Measurements from ENCODE around the gene FGF11.

FGF11 gene

DNA sequence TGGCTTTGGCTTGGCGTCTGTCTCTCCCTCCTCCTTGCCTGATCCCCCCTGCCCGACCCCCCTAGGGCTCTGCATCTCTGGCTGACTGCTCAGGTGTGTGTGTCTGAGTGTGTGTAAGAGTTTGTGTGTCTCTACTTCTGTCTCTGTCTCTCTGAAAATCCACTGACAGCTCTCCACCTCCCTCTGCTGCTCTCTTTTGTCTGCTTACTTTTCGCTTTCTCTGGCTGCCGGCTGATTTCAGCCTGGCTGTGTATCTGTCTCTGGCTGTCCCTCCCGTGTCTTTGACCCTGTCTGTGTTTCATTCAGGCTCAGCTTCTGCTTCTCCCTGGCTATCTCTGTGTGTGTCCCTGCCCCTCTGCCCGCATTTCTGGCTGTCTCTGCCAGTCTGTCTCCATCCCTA lies 23.0 kb upstream of the FGF11 start:
- H2AFZ ChIP-seq (ENCODE audit: low read depth, low read length, severe bottlenecking) = no peak overlapping the region
- no peak overlapping the region for H3K9ac ChIP-seq (ENCODE audit: low read length)
- TF ChIP-seq EZH2phosphoT487 (conservative IDR thresholded peaks at IDR 0.05; ENCODE audit: low read length) = no peak
- TF ChIP-seq, protein P1, sequence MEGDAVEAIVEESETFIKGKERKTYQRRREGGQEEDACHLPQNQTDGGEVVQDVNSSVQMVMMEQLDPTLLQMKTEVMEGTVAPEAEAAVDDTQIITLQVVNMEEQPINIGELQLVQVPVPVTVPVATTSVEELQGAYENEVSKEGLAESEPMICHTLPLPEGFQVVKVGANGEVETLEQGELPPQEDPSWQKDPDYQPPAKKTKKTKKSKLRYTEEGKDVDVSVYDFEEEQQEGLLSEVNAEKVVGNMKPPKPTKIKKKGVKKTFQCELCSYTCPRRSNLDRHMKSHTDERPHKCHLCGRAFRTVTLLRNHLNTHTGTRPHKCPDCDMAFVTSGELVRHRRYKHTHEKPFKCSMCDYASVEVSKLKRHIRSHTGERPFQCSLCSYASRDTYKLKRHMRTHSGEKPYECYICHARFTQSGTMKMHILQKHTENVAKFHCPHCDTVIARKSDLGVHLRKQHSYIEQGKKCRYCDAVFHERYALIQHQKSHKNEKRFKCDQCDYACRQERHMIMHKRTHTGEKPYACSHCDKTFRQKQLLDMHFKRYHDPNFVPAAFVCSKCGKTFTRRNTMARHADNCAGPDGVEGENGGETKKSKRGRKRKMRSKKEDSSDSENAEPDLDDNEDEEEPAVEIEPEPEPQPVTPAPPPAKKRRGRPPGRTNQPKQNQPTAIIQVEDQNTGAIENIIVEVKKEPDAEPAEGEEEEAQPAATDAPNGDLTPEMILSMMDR (IDR thresholded peaks at IDR 0.05; ENCODE audit: insufficient read depth, low read length, poor library complexity, severe bottlenecking) = no peak
- H3F3A ChIP-seq (ENCODE audit: insufficient read depth) = no peaks in the 10 kb centered on the region
- H3K27me3 ChIP-seq (ENCODE audit: low read length) = no peaks in the 10 kb centered on the region
- H4K20me1 ChIP-seq (ENCODE audit: low read depth, low read length) = no peaks in the 10 kb centered on the region
- no peaks in the 10 kb centered on the region for H3K9me3 ChIP-seq (ENCODE audit: insufficient read depth, low read length)
- no peak overlapping the region for H3K4me3 ChIP-seq (ENCODE audit: insufficient read depth, low read length, poor library complexity, severe bottlenecking)
- no peaks in the 10 kb centered on the region for H3K36me3 ChIP-seq (ENCODE audit: low read length)
- H3K9me2 ChIP-seq (replicated peaks; ENCODE audit: insufficient read depth, low read length) = no peaks in the 10 kb centered on the region
- no peak overlapping the region for H3K27ac ChIP-seq (ENCODE audit: low read depth, low read length)
- H3K4me2 ChIP-seq (ENCODE audit: low read depth, low read length, poor library complexity, severe bottlenecking) = no peak overlapping the region
- H3K79me2 ChIP-seq (ENCODE audit: insufficient read depth, low read length) = no peaks in the 10 kb centered on the region

DNA sequence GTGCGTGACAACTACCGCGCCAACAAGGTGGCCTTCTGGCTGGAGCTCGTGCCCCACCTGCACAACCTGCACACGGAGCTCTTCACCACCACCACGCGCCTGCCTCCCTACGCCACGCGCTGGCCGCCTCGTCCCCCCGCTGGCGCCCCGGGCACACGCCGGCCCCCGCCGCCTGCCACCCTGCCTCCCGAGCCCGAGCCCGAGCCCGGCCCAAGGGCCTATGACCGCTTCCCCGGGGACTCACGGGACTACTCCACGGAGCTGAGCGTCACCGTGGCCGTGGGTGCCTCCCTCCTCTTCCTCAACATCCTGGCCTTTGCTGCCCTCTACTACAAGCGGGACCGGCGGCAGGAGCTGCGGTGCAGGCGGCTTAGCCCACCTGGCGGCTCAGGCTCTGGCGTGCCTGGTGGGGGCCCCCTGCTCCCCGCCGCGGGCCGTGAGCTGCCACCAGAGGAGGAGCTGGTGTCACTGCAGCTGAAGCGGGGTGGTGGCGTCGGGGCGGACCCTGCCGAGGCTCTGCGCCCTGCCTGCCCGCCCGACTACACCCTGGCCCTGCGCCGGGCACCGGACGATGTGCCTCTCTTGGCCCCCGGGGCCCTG lies 22.2 kb upstream of the FGF11 start:
- no peak overlapping the region for H3K9ac ChIP-seq (ENCODE audit: low read length)
- H3K4me3 ChIP-seq (ENCODE audit: insufficient read depth, low read length, poor library complexity, severe bottlenecking) = no peak overlapping the region
- no peaks in the 10 kb centered on the region for H3F3A ChIP-seq (ENCODE audit: insufficient read depth)
- no peak for TF ChIP-seq EZH2phosphoT487 (conservative IDR thresholded peaks at IDR 0.05; ENCODE audit: low read length)
- TF ChIP-seq, protein P1 (IDR thresholded peaks at IDR 0.05; ENCODE audit: insufficient read depth, low read length, poor library complexity, severe bottlenecking) = no peak
- no peaks in the 10 kb centered on the region for H3K9me2 ChIP-seq (replicated peaks; ENCODE audit: insufficient read depth, low read length)
- H4K20me1 ChIP-seq (ENCODE audit: low read depth, low read length) = no peaks in the 10 kb centered on the region
- no peaks in the 10 kb centered on the region for H3K9me3 ChIP-seq (ENCODE audit: insufficient read depth, low read length)
- H3K27me3 ChIP-seq (ENCODE audit: low read length) = no peaks in the 10 kb centered on the region
- no peaks in the 10 kb centered on the region for H3K36me3 ChIP-seq (ENCODE audit: low read length)
- no peak overlapping the region for H2AFZ ChIP-seq (ENCODE audit: low read depth, low read length, severe bottlenecking)
- H3K27ac ChIP-seq (ENCODE audit: low read depth, low read length) = no peak overlapping the region
- no peak overlapping the region for H3K4me2 ChIP-seq (ENCODE audit: low read depth, low read length, poor library complexity, severe bottlenecking)
- no peaks in the 10 kb centered on the region for H3K79me2 ChIP-seq (ENCODE audit: insufficient read depth, low read length)

DNA sequence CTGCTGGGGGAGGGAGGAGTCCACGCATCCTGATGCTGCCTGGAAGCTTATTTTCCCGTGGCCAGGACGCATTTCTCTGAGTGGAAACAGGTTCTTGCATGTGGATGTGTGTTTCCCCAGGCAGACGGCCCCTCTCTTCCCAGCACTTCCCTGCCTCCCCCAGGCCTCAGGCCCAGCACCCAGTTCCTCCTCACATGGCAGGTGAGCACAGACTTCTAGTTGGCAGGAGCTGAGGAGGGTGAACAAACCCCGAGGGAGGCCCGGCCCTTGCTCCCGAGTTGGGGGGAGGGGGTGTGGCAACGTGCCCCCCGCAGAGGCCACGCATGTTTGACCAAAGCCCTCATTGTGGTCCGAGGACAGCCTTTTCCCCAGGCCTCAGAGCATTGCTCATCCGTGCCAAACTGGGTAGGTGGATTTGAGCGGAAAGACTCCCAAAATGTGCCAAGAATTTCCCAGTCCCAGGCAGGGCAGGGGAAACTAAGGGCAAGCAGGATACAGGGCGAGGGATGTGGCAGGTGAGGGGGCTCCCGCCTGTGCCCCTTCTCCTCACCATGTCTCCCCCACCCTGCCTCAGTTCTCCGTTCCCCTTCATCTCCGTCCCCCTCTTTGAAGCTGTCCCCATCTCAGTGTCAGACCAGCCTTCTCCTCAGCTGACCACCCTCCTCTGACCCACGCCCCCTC lies 20.7 kb upstream of the FGF11 start:
- H2AFZ ChIP-seq (ENCODE audit: low read depth, low read length, severe bottlenecking) = no peak overlapping the region
- no peak overlapping the region for H3K27ac ChIP-seq (ENCODE audit: low read depth, low read length)
- no peak overlapping the region for H3K9ac ChIP-seq (ENCODE audit: low read length)
- no peaks in the 10 kb centered on the region for H3K9me2 ChIP-seq (replicated peaks; ENCODE audit: insufficient read depth, low read length)
- H3F3A ChIP-seq (ENCODE audit: insufficient read depth) = no peaks in the 10 kb centered on the region
- H3K9me3 ChIP-seq (ENCODE audit: insufficient read depth, low read length) = no peaks in the 10 kb centered on the region
- H4K20me1 ChIP-seq (ENCODE audit: low read depth, low read length) = no peaks in the 10 kb centered on the region
- H3K36me3 ChIP-seq (ENCODE audit: low read length) = no peaks in the 10 kb centered on the region
- H3K4me3 ChIP-seq (ENCODE audit: insufficient read depth, low read length, poor library complexity, severe bottlenecking) = no peak overlapping the region
- no peaks in the 10 kb centered on the region for H3K79me2 ChIP-seq (ENCODE audit: insufficient read depth, low read length)
- no peak overlapping the region for H3K4me2 ChIP-seq (ENCODE audit: low read depth, low read length, poor library complexity, severe bottlenecking)
- no peak for TF ChIP-seq EZH2phosphoT487 (conservative IDR thresholded peaks at IDR 0.05; ENCODE audit: low read length)
- TF ChIP-seq, protein P1 (IDR thresholded peaks at IDR 0.05; ENCODE audit: insufficient read depth, low read length, poor library complexity, severe bottlenecking) = no peak
- H3K27me3 ChIP-seq (ENCODE audit: low read length) = no peaks in the 10 kb centered on the region
